ENCODE results near the gene MCOLN3.

DNA sequence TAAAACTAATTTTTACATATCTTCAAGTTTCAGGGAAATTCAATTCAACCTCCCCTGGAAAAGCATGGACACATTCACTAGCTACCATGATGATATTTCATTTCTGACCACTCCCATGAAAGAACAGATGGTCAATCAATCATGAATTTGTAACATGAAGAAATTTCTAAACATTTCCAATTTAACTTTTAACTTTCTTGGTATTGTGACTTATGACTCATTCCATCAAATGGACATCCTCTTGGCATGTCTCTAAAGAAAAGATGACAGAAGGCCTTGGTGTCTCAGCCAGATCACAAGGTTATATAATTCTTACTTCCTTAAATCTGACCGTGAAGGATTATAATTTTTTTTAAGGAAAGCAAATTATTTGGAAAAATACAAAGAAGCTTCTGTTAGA, 10.5 kb upstream of the MCOLN3 start:
- TF ChIP-seq EZH2phosphoT487 (IDR thresholded peaks at IDR 0.05; ENCODE audit: borderline replicate concordance, low read length) (no peak), CTCF (IDR thresholded peaks at IDR 0.05; ENCODE audit: low read depth, low read length, poor library complexity, severe bottlenecking) (no peak)
